A673 (cell line): Measurements from ENCODE around the gene UST. TPM values are rescaled to one million over a fixed set of nuclear protein-coding genes. Genes with fewer than 3 reads are reported as not detected.
"Not testable (repeated sequence)": the region's sequence is repeated elsewhere in the genome, so short reads cannot be mapped to it uniquely, and the experiment has no call there.

Source experiments
- BruUV-seq: library from RNA; stranded (reverse); fragments of 400-500 nt; replicated peaks from 2 replicates; lab custom pipeline; 2021; lab: Mats Ljungman, UMichigan
- CTCF ChIA-PET: fragments of 300-600 bp; sonication (Branson Sonifier 250); formaldehyde crosslinking; loops from one replicate; lab custom pipeline; 2022; ENCODE audit warnings: antibody characterized with exemption; lab: Charles Lee
- POLR2A ChIA-PET: fragments of 300-600 bp; sonication (Branson Sonifier 250); formaldehyde crosslinking; loops from one replicate; lab custom pipeline; 2022; ENCODE audit warnings: antibody characterized with exemption; ENCODE audit not compliant: low non-redundant PET; lab: Charles Lee
- DNase-seq: peaks from one replicate; pipeline ENCODE4 v3.0.0-alpha.2; 2015; ENCODE audit warnings: low spot score
- H3K27ac ChIP-seq: fragments of 200-600 bp; sonication (generic); 2 replicates; pipeline ENCODE4 v1.5.1; 2016; ENCODE audit warnings: mixed run types, low read depth, mild to moderate bottlenecking, mixed read lengths, antibody characterized with exemption, low read length; ENCODE audit not compliant: poor library complexity, severe bottlenecking
- H3K27me3 ChIP-seq: fragments of 200-600 bp; sonication (generic); replicated peaks from 2 replicates; pipeline ENCODE4 v1.6.1; 2017; ENCODE audit warnings: mixed run types, low read depth, mild to moderate bottlenecking, mixed read lengths, antibody characterized with exemption, low read length; ENCODE audit not compliant: insufficient read depth, poor library complexity
- H3K36me3 ChIP-seq: fragments of 200-600 bp; sonication (generic); 2 replicates; pipeline ENCODE4 v1.6.1; 2016; ENCODE audit warnings: mixed run types, mild to moderate bottlenecking, mixed read lengths, antibody characterized with exemption, low read length; ENCODE audit not compliant: insufficient read depth, poor library complexity, severe bottlenecking
- H3K4me1 ChIP-seq: fragments of 200-600 bp; sonication (generic); 2 replicates; pipeline ENCODE4 v1.6.1; 2017; ENCODE audit warnings: mixed run types, mild to moderate bottlenecking, mixed read lengths, antibody characterized with exemption, low read length; ENCODE audit not compliant: insufficient read depth, poor library complexity, severe bottlenecking
- H3K4me3 ChIP-seq: fragments of 200-600 bp; sonication (generic); 2 replicates; pipeline ENCODE4 v1.5.1; 2016; ENCODE audit warnings: low read depth, mixed run types, mild to moderate bottlenecking, mixed read lengths, low read length; ENCODE audit not compliant: poor library complexity, severe bottlenecking
- H3K9me3 ChIP-seq: fragments of 200-600 bp; sonication (generic); 2 replicates; pipeline ENCODE4 v1.6.1; 2016; ENCODE audit warnings: mixed run types, low read depth, mild to moderate bottlenecking, mixed read lengths, antibody characterized with exemption, low read length; ENCODE audit not compliant: poor library complexity, severe bottlenecking
- CTCF ChIP-seq: fragments of 300-800, 200-600 bp; sonication (generic); conservative IDR thresholded peaks from 2 replicates; pipeline ENCODE4 v1.5.1; 2017; ENCODE audit warnings: low read depth, mild to moderate bottlenecking, antibody characterized with exemption, low read length, moderate library complexity, mixed read lengths
- EZH2 ChIP-seq: fragments of 200-600 bp; sonication (generic); IDR thresholded peaks from 2 replicates; pipeline ENCODE4 v1.6.1; 2017; ENCODE audit warnings: borderline replicate concordance, low read depth, mild to moderate bottlenecking, mixed read lengths, antibody characterized with exemption, low read length; ENCODE audit not compliant: poor library complexity, severe bottlenecking
- intact Hi-C: fragments of 100-400 bp; cut with micrococcal nuclease; formaldehyde crosslinking; loops from one replicate; pipeline ENCODE4 v1.10.0; 2022; ENCODE audit not compliant: unreplicated experiment
- total RNA-seq: library from RNA; stranded (reverse); gene quantifications from 2 replicates; pipeline ENCODE4 v1.2.3, GENCODE V29; 2021

Gene UST
- total RNA-seq, 1 experiment from 2014 or later, result 1.5 TPM

- intact Hi-C loops, result no loop called here
Observed at GRCh38 chr6:149035766-149036165, 288.9 kb downstream of the UST start.

GRCh38 chr6:149037051-149037671, 290.3 kb downstream of the UST start:
- DNase-seq, result no peak
- Histone ChIP-seq H3K36me3 (no peaks in the 10 kb centered on the region), H3K27ac (no peak overlapping the region), H3K9me3 (no peaks in the 10 kb centered on the region), H3K27me3 (no peaks in the 10 kb centered on the region), H3K4me1 (peaks cover 16% of the 10 kb centered on the region), H3K4me3 (no peak overlapping the region)
- intact Hi-C loops, result no loop called here
- no TSS peak for BruUV-seq
- POLR2A ChIA-PET, result no interaction called here
- CTCF ChIA-PET, result no interaction called here
- TF ChIP-seq CTCF (no peak), EZH2 (no peak)

More at GRCh38 chr6:149035766-149036165, 288.9 kb downstream of the UST start:
- Histone ChIP-seq H3K4me1 (peaks cover 16% of the 10 kb centered on the region), H3K36me3 (no peaks in the 10 kb centered on the region), H3K4me3 (no peak overlapping the region), H3K27ac (no peak overlapping the region), H3K27me3 (no peaks in the 10 kb centered on the region), H3K9me3 (no peaks in the 10 kb centered on the region)
- no TSS peak for BruUV-seq
- CTCF ChIA-PET, result no interaction called here
- POLR2A ChIA-PET, result interaction anchor here (0.5 kb wide), 1 partner anchor 163 kb away, joined by 3 read pairs; no protein-coding TSS in a partner anchor
- TF ChIP-seq CTCF (no peak), EZH2 (no peak)
- no peak for DNase-seq

DNA sequence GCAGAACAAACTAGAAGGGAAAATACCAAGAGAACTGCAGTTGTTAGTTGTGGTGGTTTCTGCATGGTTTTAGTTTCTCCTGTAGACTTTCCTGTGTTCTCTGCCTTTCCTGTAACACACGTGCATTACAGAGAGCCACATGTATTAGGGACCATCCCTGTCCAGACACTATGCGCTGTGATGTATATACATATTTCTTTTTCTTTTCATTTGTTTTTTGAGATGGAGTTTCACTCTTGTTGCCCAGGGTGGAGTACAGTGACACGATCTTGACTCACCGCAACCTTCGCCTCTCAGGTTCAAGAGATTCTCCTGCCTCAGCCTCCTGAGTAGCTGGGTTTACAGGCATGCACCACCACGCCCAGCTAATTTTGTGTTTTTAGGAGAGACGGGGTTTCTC, 292.2 kb downstream of the UST start:
- POLR2A ChIA-PET, H3K27ac ChIP-seq, intact Hi-C loops, H3K36me3 ChIP-seq, CTCF ChIA-PET, H3K27me3 ChIP-seq, BruUV-seq, H3K4me3 ChIP-seq, DNase-seq, H3K9me3 ChIP-seq, H3K4me1 ChIP-seq: not testable (repeated sequence)

- no peaks in the 10 kb centered on the region for H3K9me3 ChIP-seq
- DNase-seq, result no peak
- CTCF ChIA-PET, result no interaction called here
- intact Hi-C loops, result no loop called here
- POLR2A ChIA-PET, result no interaction called here
- TF ChIP-seq CTCF, result no peak
- no peak for TF ChIP-seq EZH2
- no TSS peak for BruUV-seq
- no peaks in the 10 kb centered on the region for H3K36me3 ChIP-seq
- H3K27ac ChIP-seq, result no peak overlapping the region
- no peak overlapping the region for H3K4me3 ChIP-seq
- H3K27me3 ChIP-seq, result no peaks in the 10 kb centered on the region
- H3K4me1 ChIP-seq, result no peaks in the 10 kb centered on the region
Observed at GRCh38 chr6:149041953-149042352, 295.1 kb downstream of the UST start.
